K562 (cell line): ENCODE results near the gene SLCO1A2. TPM values are rescaled to one million over a fixed set of nuclear protein-coding genes. Genes with fewer than 3 reads are reported as not detected.
A peak's percentile ranks its signal among the peaks of the same experiment; 100 is the strongest.

Experiments
- ATAC-seq: fragments of 200-7000 bp; cut with Tn5 transposase; 3 replicates; pipeline ENCODE4 v1.9.1; 2020; ENCODE audit warnings: moderate library complexity
- BruUV-seq: library from RNA; stranded (reverse); fragments of 400-500 nt; replicated peaks from 2 replicates; lab custom pipeline; 2021; lab: Mats Ljungman, UMichigan
- CTCF ChIA-PET: fragments of 300-600 bp; formaldehyde crosslinking; extraction: SDS; loops from one replicate; lab custom pipeline; 2021; ENCODE audit warnings: low intra/inter-chr PET ratio; lab: Yijun Ruan, JAX
- POLR2A ChIA-PET: fragments of 300-600, 350-650 bp; sonication (Branson Sonifier 250); formaldehyde crosslinking; extraction: SDS; loops from one replicate; lab custom pipeline; 2021; ENCODE audit warnings: antibody characterized with exemption, inconsistent platforms; lab: Yijun Ruan, JAX
- DNase-seq, 4 experiments: peaks; one replicate each; pipeline versions ENCODE4 v3.0.0 to v3.0.0-alpha.2; 2011 to 2018; ENCODE audit warnings: low spot score in 3 of 4, mixed read lengths in 3 of 4; ENCODE audit errors: extremely low read depth in 1 of 4
- FAIRE-seq: peaks from 2 replicates; lab custom pipeline; 2011; peaks lifted over from hg19 to GRCh38; lab: Jason Lieb, UNC
- H2AFZ ChIP-seq: 2 replicates; pipeline ENCODE4 v1.6.0; 2011; ENCODE audit warnings: low read depth, low read length, control low read depth, inconsistent platforms
- H3K27ac ChIP-seq: fragments of 200-600 bp; 3 replicates; pipeline ENCODE4 v1.8.0; 2011; ENCODE audit warnings: low read depth, mild to moderate bottlenecking, control low read depth, inconsistent platforms, low read length, moderate library complexity, mixed read lengths; ENCODE audit errors: extremely low read depth
- H3K27me3 ChIP-seq, 2 experiments: fragments of 300-600 bp in 1 of 2; 2 replicates in 1 of 2; 3 replicates in 1 of 2; pipeline versions ENCODE4 v1.6.0 to v1.8.0; 2011; ENCODE audit warnings: inconsistent platforms in 2 of 2, low read length in 2 of 2, mild to moderate bottlenecking in 1 of 2, mixed read lengths in 1 of 2, moderate library complexity in 1 of 2; ENCODE audit not compliant: control insufficient read depth in 2 of 2, insufficient read depth in 2 of 2
- H3K36me3 ChIP-seq: fragments of 300-600 bp; 3 replicates; pipeline ENCODE4 v1.8.0; 2011; ENCODE audit warnings: mild to moderate bottlenecking, low read length, inconsistent platforms; ENCODE audit not compliant: control insufficient read depth, insufficient read depth
- H3K4me1 ChIP-seq, 2 experiments: fragments of 200-600 bp in 1 of 2; replicated peaks in 1 of 2; 2 replicates in 1 of 2; 3 replicates in 1 of 2; pipeline versions ENCODE4 v1.5.1 to v1.8.0; 2011; ENCODE audit warnings: inconsistent platforms in 2 of 2, low read length in 2 of 2, mild to moderate bottlenecking in 1 of 2, mixed read lengths in 1 of 2, moderate library complexity in 1 of 2; ENCODE audit not compliant: control insufficient read depth in 2 of 2, insufficient read depth in 2 of 2
- H3K4me2 ChIP-seq: 2 replicates; pipeline ENCODE4 v1.6.1; 2011; ENCODE audit warnings: low read length, control low read depth, inconsistent platforms, mixed read lengths; ENCODE audit not compliant: insufficient read depth
- H3K4me3 ChIP-seq: fragments of 200-600 bp; sonication (generic), shearing (Covaris generic); 2 replicates; pipeline ENCODE4 v1.5.1; 2016; ENCODE audit warnings: control low read depth, inconsistent platforms
- H3K79me2 ChIP-seq: fragments of 200-600 bp; 3 replicates; pipeline ENCODE4 v1.8.0; 2011; ENCODE audit warnings: low read length, inconsistent platforms; ENCODE audit not compliant: control insufficient read depth, insufficient read depth
- H3K9ac ChIP-seq, 2 experiments: 2 replicates each; pipeline versions ENCODE4 v1.6.0 to v1.6.1; 2011; ENCODE audit warnings: low read depth in 2 of 2, low read length in 2 of 2, control low read depth in 1 of 2, inconsistent platforms in 1 of 2, mild to moderate bottlenecking in 1 of 2, mixed read lengths in 1 of 2; ENCODE audit not compliant: insufficient read depth in 1 of 2
- H3K9me1 ChIP-seq: one replicate; pipeline ENCODE4 v1.6.0; 2011; ENCODE audit warnings: inconsistent platforms, mild to moderate bottlenecking, low read length, moderate library complexity; ENCODE audit not compliant: control insufficient read depth, insufficient read depth
- H3K9me3 ChIP-seq: replicated peaks from 2 replicates; pipeline ENCODE4 v1.5.1; 2011; ENCODE audit warnings: low read depth, low read length, inconsistent platforms; ENCODE audit not compliant: control insufficient read depth, insufficient read depth
- H4K20me1 ChIP-seq: replicated peaks from 2 replicates; pipeline ENCODE4 v1.6.1; 2011; ENCODE audit warnings: low read length, inconsistent platforms, mixed read lengths; ENCODE audit not compliant: control insufficient read depth, insufficient read depth
- BACH1 ChIP-seq: fragments of 200-800 bp; sonication (Bioruptor generic); IDR thresholded peaks from 2 replicates; pipeline ENCODE4 v1.6.1; 2016; ENCODE audit warnings: missing genetic modification characterization, missing compliant biosample characterization
- BCOR ChIP-seq: fragments of 450-650 bp; IDR thresholded peaks from 2 replicates; pipeline ENCODE4 v1.6.1; 2016
- CBX3 ChIP-seq, 2 experiments: IDR thresholded peaks; 1 replicate in 1 of 2; 2 replicates in 1 of 2; pipeline ENCODE4 v1.6.1; 2012; ENCODE audit warnings: inconsistent platforms in 2 of 2, low read length in 2 of 2, borderline replicate concordance in 1 of 2, control low read depth in 1 of 2
- FOXP1 ChIP-seq: sonication (generic); formaldehyde crosslinking; IDR thresholded peaks from 2 replicates; pipeline ENCODE4 v1.8.0; 2022; ENCODE audit warnings: mild to moderate bottlenecking, missing genetic modification reagents
- GTF2E2 ChIP-seq: fragments of 200-800 bp; sonication (Bioruptor generic); IDR thresholded peaks from 2 replicates; pipeline ENCODE4 v1.6.1; 2016; ENCODE audit warnings: missing genetic modification characterization, missing compliant biosample characterization
- IRF2 ChIP-seq: sonication (generic); formaldehyde crosslinking; IDR thresholded peaks from 2 replicates; pipeline ENCODE4 v1.8.1; 2022; ENCODE audit warnings: mild to moderate bottlenecking, missing genetic modification reagents
- KLF1 ChIP-seq: fragments of 450-650 bp; IDR thresholded peaks from 2 replicates; pipeline ENCODE4 v1.6.1; 2016; ENCODE audit warnings: missing genetic modification characterization, missing compliant biosample characterization
- MAFG ChIP-seq: fragments of 450-650 bp; conservative IDR thresholded peaks from 2 replicates; pipeline ENCODE4 v1.6.1; 2016; ENCODE audit warnings: missing genetic modification characterization, missing compliant biosample characterization
- MCM3 ChIP-seq: fragments of 450-650 bp; IDR thresholded peaks from 2 replicates; pipeline ENCODE4 v1.6.1; 2016
- NCOR1 ChIP-seq: fragments of 450-650 bp; IDR thresholded peaks from 2 replicates; pipeline ENCODE4 v1.6.1; 2016; ENCODE audit warnings: mild to moderate bottlenecking, moderate library complexity
- RFX1 ChIP-seq: fragments of 450-650 bp; IDR thresholded peaks from 2 replicates; pipeline ENCODE4 v1.6.1; 2016; ENCODE audit warnings: mild to moderate bottlenecking, moderate library complexity
- SIX5 ChIP-seq, 2 experiments: IDR thresholded peaks; 2 replicates each; pipeline ENCODE4 v1.6.1; 2011; ENCODE audit warnings: low read length in 2 of 2, borderline replicate concordance in 1 of 2, low read depth in 1 of 2, mild to moderate bottlenecking in 1 of 2, moderate library complexity in 1 of 2; ENCODE audit not compliant: insufficient read depth in 1 of 2
- SPI1 ChIP-seq: IDR thresholded peaks from 2 replicates; pipeline ENCODE4 v1.6.1; 2011; ENCODE audit warnings: low read depth, low read length, control low read depth, borderline replicate concordance
- ZFP36 ChIP-seq: fragments of 150-350 bp; IDR thresholded peaks from 2 replicates; pipeline ENCODE4 v1.6.1; 2018; ENCODE audit warnings: low read length, low read depth; ENCODE audit not compliant: partially characterized antibody
- ZNF280A ChIP-seq: fragments of 450-650 bp; IDR thresholded peaks from 2 replicates; pipeline ENCODE4 v1.6.1; 2018; ENCODE audit warnings: mild to moderate bottlenecking, low read depth; ENCODE audit not compliant: partially characterized antibody
- ZNF41 ChIP-seq: fragments of 250-450 bp; sonication (Bioruptor Pico); conservative IDR thresholded peaks from 2 replicates; pipeline ENCODE4 v1.4.0; 2020; ENCODE audit warnings: mild to moderate bottlenecking
- ZNF583 ChIP-seq: fragments of 250-450 bp; sonication (Bioruptor Pico); IDR thresholded peaks from 2 replicates; pipeline ENCODE4 v1.4.0; 2020
- WGBS: fragments of 100-300 bp; shearing (Covaris generic); methylation state at CpG from one replicate; pipeline ENCODE4 v1.1.6; 2016; ENCODE audit warnings: low coverage, mixed read lengths; ENCODE audit not compliant: insufficient coverage; ENCODE audit errors: missing lambda C conversion rate; 5-methylcytosine and 5-hydroxymethylcytosine counted together
- in situ Hi-C: fragments of 300-500 bp; cut with MboI; formaldehyde crosslinking; loops from 4 replicates; pipeline ENCODE4 v1.15.0; 2018; ENCODE audit warnings: inconsistent platforms, mixed read lengths
- intact Hi-C: fragments of 100-400 bp; cut with micrococcal nuclease; formaldehyde crosslinking; loops from 2 replicates; pipeline ENCODE4 v1.14.2; 2022
- polyA plus RNA-seq, 8 experiments: library from polyadenylated mRNA; depleted of rRNA in 4 of 8; stranded (reverse) in 5 of 8; unstranded in 3 of 8; fragments of >200 nt; fragmentation: Nextera tagmentation in 2 of 8; fragmentation: Illumina TruSeq in 1 of 8; extraction: Ambion mirVana in 2 of 8; extraction: Trizol in 1 of 8; gene quantifications; 2 replicates each; pipeline versions ENCODE4 v1.2.1 to v1.2.3, GENCODE V29; 2011 to 2014; ENCODE audit warnings: inconsistent platforms in 1 of 8, missing spikeins in 1 of 8
- total RNA-seq, 7 experiments: library from RNA; depleted of rRNA in 6 of 7; stranded (reverse); fragments of >200 nt in 6 of 7; fragmentation: Illumina TruSeq in 2 of 7; extraction: Trizol in 2 of 7; gene quantifications; 2 replicates each; pipeline versions ENCODE4 v1.2.1 to v1.2.3, GENCODE V29; 2011 to 2021; ENCODE audit warnings: low replicate concordance in 1 of 7
- TF ChIP-seq, protein P1 (sequence below): fragments of 250-450 bp; sonication (Bioruptor Pico); IDR thresholded peaks from 2 replicates; pipeline ENCODE4 v1.5.0; 2021

SLCO1A2 gene
- total and polyA plus RNA-seq, 9 of the 15 experiments (the other 6 are each of a cell fraction or from before 2014, with no cell fraction given), result 1.2 to 4.4 (median 2.6) TPM

- H3K27ac ChIP-seq, result no peak overlapping the region
- intact Hi-C loops, result no loop called here
- BruUV-seq, result no TSS peak
These were observed 3.9 kb downstream of the SLCO1A2 start for GRCh38 chr12:21330682-21331253.

GRCh38 chr12:21328578-21328977, 6.1 kb downstream of the SLCO1A2 start:
- CTCF ChIA-PET, result no interaction called here
- POLR2A ChIA-PET, result no interaction called here
- no TSS peak for BruUV-seq
- Histone ChIP-seq H3K27me3 (no peaks in the 10 kb centered on the region), H3K4me2 (no peak overlapping the region), H3K9ac (no peak overlapping the region), H3K9me3 (no peaks in the 10 kb centered on the region), H4K20me1 (no peaks in the 10 kb centered on the region), H3K9me1 (no peaks in the 10 kb centered on the region), H3K4me3 (no peak overlapping the region), H3K4me1 (no peaks in the 10 kb centered on the region), H3K36me3 (no peaks in the 10 kb centered on the region), H2AFZ (no peak overlapping the region), H3K27ac (no peak overlapping the region), H3K79me2 (no peaks in the 10 kb centered on the region)
- DNase-seq (no peak), FAIRE-seq (no peak), ATAC-seq (no peak)
- intact Hi-C loops (no loop called here), in situ Hi-C loops (no loop called here)
- TF ChIP-seq, protein P1, sequence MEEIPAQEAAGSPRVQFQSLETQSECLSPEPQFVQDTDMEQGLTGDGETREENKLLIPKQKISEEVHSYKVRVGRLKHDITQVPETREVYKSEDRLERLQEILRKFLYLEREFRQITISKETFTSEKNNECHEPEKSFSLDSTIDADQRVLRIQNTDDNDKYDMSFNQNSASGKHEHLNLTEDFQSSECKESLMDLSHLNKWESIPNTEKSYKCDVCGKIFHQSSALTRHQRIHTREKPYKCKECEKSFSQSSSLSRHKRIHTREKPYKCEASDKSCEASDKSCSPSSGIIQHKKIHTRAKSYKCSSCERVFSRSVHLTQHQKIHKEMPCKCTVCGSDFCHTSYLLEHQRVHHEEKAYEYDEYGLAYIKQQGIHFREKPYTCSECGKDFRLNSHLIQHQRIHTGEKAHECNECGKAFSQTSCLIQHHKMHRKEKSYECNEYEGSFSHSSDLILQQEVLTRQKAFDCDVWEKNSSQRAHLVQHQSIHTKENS, result no peak
- TF ChIP-seq BACH1 (tag) (no peak), FOXP1 (CRISPR knock-in tag) (no peak), MCM3 (no peak), NCOR1 (no peak), ZNF41 (CRISPR knock-in tag) (no peak), GTF2E2 (tag) (no peak), RFX1 (no peak), MAFG (tag) (no peak), ZNF280A (no peak), KLF1 (tag) (no peak), SPI1 (no peak), BCOR (no peak), ZNF583 (CRISPR knock-in tag) (no peak), SIX5 (IDR thresholded peaks at IDR 0.05; ENCODE audit: borderline replicate concordance in 1 of 2, insufficient read depth in 1 of 2, low read depth in 1 of 2, low read length in 2 of 2) (no peak)

More at GRCh38 chr12:21330682-21331253, 3.9 kb downstream of the SLCO1A2 start:
- ChIA-PET POLR2A (no interaction called here), CTCF (no interaction called here)
- Histone ChIP-seq H3K4me2 (no peak overlapping the region), H2AFZ (no peak overlapping the region), H3K4me1 (no peaks in the 10 kb centered on the region), H3K9me1 (no peaks in the 10 kb centered on the region), H3K9me3 (no peaks in the 10 kb centered on the region), H3K36me3 (no peaks in the 10 kb centered on the region), H3K9ac (no peak overlapping the region), H3K79me2 (no peaks in the 10 kb centered on the region), H3K4me3 (no peak overlapping the region), H3K27me3 (no peaks in the 10 kb centered on the region), H4K20me1 (no peaks in the 10 kb centered on the region)
- DNase-seq (no peak), FAIRE-seq (no peak), ATAC-seq (no peak)
- in situ Hi-C loops, result no loop called here
- TF ChIP-seq CBX3 (IDR thresholded peaks at IDR 0.05; ENCODE audit: borderline replicate concordance in 1 of 2, low read length in 2 of 2), result 0 out of 3 replicates have a peak, but pooled peaks of 1 of the 2 experiments have one; percentile 27
- no peak for TF ChIP-seq IRF2 (CRISPR knock-in tag)
- TF ChIP-seq ZFP36, result peak; percentile 83
- 38% methylated on average over 1 of the region's 1 CpG for WGBS
